Nephron progenitor cell (in vitro differentiated cells): ENCODE data around the gene PHKB.
"Not testable (repeated sequence)": the region's sequence is repeated elsewhere in the genome, so short reads cannot be mapped to it uniquely, and the experiment has no call there.

Source experiments
- DNase-seq: peaks from one replicate; pipeline ENCODE4 v3.0.0; 2021
- H3K27ac Mint-ChIP-seq: 2 replicates; pipeline ENCODE4 v1.8.0; 2021; ENCODE audit warnings: mild to moderate bottlenecking, moderate library complexity, mixed read lengths
- H3K27me3 Mint-ChIP-seq: 2 replicates; pipeline ENCODE4 v1.8.0; 2021; ENCODE audit warnings: mild to moderate bottlenecking, low read depth, mixed read lengths; ENCODE audit not compliant: poor library complexity
- H3K36me3 Mint-ChIP-seq: 2 replicates; pipeline ENCODE4 v1.8.0; 2021; ENCODE audit warnings: low read depth, mixed read lengths
- H3K4me1 Mint-ChIP-seq: 2 replicates; pipeline ENCODE4 v1.8.0; 2021; ENCODE audit warnings: mixed read lengths
- H3K4me3 Mint-ChIP-seq: 2 replicates; pipeline ENCODE4 v1.8.0; 2021; ENCODE audit warnings: mild to moderate bottlenecking, moderate library complexity, mixed read lengths
- H3K9me3 Mint-ChIP-seq: 2 replicates; pipeline ENCODE4 v1.8.0; 2021; ENCODE audit warnings: mild to moderate bottlenecking, moderate library complexity, mixed read lengths
- TF ChIP-seq, protein P1 (sequence below): fragments of 200-600 bp; sonication (generic); IDR thresholded peaks from 2 replicates; pipeline ENCODE4 v1.5.0; 2021; ENCODE audit warnings: antibody characterized with exemption

The PHKB gene

DNA sequence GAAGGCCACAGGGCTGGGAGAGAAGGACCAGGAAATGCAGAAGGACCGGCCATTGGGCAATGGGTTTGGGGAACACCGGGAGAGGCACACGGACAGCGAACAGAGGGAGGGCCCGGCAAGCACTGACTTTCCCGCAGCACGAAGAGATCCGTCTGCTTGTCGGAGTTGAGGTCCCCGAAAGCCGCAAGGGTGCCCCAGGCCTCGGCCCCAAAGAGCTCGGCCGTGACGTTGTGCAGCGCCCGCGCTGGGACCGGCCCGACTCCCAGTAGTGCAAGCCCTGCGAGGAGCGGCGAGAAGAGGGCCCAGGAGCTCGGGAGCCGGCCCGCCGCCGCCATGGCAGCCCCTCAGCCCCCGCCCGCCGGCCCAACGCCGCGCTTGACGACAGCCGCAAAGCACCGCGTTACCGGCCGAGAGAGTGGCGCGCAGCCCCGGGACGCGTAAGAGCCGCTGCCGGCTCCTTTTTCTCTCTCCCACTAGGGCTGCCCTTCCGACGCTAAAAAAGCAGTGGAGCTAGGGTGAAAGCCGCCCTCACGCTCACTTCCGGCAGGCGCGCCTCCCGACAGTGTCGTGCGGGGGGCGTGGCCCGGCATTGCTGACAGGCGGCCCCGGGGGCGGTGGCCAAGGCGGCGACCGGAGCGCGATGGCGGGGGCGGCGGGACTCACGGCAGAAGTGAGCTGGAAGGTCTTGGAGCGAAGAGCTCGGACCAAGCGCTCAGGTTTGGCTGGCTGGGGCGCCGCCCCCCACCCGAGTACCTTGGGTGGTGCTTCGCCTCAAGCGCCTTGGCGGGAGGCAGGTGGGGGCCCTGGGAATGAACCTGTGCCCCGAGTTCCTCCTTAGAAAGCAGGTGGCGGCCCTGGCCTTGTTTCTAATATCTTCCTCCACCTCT lies at the start of gene PHKB, which contains the start of gene ITFG1:
PHKB (plus strand) TSS at position 621 of the 887 bp plus-strand sequence; CDS start at position 641, 20 bp downstream.
ITFG1 (minus strand) TSS at position 353 of the 887 bp plus-strand sequence; CDS start at position 335, 18 bp downstream.
- peak within 1 kb of the TSS; percentile 100 for H3K27ac Mint-ChIP-seq
- H3K36me3 Mint-ChIP-seq, result peaks cover 13% of the 10 kb centered on the region
- H3K4me1 Mint-ChIP-seq, result peaks cover 36% of the 10 kb centered on the region

DNA sequence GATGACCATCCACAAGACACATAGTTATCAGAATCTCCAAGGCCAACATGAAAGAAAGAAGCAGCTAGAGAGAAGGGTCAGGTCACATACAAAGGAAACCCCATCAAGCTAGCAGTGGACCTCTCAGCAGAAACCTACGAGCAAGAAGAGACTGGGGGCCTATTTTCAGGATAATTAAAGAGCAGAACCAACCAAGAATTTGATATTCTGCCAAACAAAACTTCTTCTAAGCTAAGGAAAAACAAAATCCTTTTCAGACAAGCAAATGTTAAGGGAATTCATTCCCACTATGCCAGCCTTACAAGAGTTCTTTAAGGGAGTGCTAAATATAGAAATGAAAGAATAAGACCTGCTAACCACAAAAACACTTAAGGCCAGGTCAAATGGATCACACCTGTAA lies 48.1 kb upstream of the PHKB start:
- Mint-ChIP-seq H3K4me1 (no peaks in the 10 kb centered on the region), H3K9me3 (no peaks in the 10 kb centered on the region), H3K4me3 (no peak overlapping the region), H3K27me3 (no peaks in the 10 kb centered on the region), H3K27ac (no peak overlapping the region), H3K36me3 (peaks cover 22% of the 10 kb centered on the region)
- DNase-seq, result no peak
- TF ChIP-seq, protein P1, sequence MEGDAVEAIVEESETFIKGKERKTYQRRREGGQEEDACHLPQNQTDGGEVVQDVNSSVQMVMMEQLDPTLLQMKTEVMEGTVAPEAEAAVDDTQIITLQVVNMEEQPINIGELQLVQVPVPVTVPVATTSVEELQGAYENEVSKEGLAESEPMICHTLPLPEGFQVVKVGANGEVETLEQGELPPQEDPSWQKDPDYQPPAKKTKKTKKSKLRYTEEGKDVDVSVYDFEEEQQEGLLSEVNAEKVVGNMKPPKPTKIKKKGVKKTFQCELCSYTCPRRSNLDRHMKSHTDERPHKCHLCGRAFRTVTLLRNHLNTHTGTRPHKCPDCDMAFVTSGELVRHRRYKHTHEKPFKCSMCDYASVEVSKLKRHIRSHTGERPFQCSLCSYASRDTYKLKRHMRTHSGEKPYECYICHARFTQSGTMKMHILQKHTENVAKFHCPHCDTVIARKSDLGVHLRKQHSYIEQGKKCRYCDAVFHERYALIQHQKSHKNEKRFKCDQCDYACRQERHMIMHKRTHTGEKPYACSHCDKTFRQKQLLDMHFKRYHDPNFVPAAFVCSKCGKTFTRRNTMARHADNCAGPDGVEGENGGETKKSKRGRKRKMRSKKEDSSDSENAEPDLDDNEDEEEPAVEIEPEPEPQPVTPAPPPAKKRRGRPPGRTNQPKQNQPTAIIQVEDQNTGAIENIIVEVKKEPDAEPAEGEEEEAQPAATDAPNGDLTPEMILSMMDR, result no peak

More for the DNA sequence above, at the start of gene PHKB, which contains the start of gene ITFG1:
- Mint-ChIP-seq H3K9me3 (no peaks in the 10 kb centered on the region), H3K27me3 (no peaks in the 10 kb centered on the region), H3K4me3 (peak within 1 kb of the TSS; percentile 99)
- TF ChIP-seq, protein P1, result no peak
- DNase-seq, result peak; percentile 96

DNA sequence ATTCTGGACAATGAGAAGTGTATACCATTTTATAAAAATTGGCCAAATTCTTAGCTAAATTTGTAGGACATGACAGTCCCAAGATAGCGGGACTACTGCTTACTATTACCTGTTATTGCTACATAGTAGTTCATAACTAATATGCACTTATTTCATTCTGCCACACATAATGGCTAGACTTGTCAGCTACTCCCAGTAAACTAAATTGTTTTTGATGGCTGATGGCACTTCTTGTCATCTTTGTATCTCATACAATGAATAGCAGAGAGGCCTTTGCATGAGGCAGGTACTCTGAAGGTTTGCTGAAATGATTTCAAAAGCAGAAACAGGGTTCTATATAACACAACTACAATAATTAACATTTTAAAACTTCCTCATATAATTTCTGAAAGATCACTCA lies 44.3 kb upstream of the PHKB start:
- no peak for DNase-seq
- Mint-ChIP-seq H3K27ac (no peak overlapping the region), H3K27me3 (no peaks in the 10 kb centered on the region), H3K9me3 (no peaks in the 10 kb centered on the region), H3K4me1 (no peaks in the 10 kb centered on the region), H3K4me3 (no peak overlapping the region), H3K36me3 (peaks cover 38% of the 10 kb centered on the region)
- TF ChIP-seq, protein P1, result no peak

DNA sequence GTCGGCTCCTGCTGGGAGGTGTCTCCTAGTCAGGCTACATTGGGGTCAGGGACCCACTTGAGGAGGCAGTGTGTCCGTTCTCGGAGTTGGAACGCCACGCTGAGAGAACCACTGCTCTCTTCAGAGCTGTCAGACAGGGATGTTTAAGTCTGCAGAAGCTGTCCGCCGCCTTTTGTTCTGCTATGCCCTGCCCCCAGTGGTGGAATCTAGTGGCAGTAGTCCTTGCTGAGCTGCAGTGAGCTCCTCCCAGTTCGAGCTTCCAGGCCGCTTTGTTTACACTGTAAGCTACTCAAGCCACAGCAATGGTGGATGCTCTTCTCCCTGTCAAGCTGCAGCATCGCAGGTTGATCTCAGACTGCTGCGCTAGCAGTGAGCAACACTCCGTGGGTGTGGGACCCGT lies 36.3 kb upstream of the PHKB start:
- Mint-ChIP-seq H3K4me3 (no peak overlapping the region), H3K27ac (no peak overlapping the region), H3K4me1 (no peaks in the 10 kb centered on the region), H3K27me3 (no peaks in the 10 kb centered on the region), H3K36me3 (peaks cover 82% of the 10 kb centered on the region), H3K9me3 (peaks cover 11% of the 10 kb centered on the region)
- DNase-seq, result no peak
- TF ChIP-seq, protein P1, result no peak

DNA sequence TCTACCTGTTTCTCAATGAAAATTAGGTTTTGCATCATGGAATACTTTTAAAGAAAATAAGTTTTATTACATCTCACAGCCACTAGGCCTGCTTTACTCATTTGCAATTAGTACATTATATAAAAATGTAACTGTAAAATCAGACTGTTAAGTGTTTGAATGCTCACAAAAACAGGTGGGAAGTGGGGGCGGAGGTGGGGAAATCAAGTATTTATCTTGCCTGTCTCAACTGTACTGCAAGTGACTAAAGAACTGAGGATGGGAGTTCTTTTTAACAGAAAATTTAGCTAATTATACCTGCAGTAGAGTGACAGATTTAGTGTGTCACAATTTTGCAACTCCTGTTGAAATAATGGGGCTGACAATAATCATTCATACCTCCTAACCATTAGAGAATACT lies 34.3 kb upstream of the PHKB start:
- Mint-ChIP-seq H3K27me3 (no peaks in the 10 kb centered on the region), H3K27ac (no peak overlapping the region), H3K36me3 (peaks cover 81% of the 10 kb centered on the region), H3K9me3 (peaks cover 19% of the 10 kb centered on the region), H3K4me3 (no peak overlapping the region), H3K4me1 (no peaks in the 10 kb centered on the region)
- TF ChIP-seq, protein P1, result no peak
- no peak for DNase-seq

DNA sequence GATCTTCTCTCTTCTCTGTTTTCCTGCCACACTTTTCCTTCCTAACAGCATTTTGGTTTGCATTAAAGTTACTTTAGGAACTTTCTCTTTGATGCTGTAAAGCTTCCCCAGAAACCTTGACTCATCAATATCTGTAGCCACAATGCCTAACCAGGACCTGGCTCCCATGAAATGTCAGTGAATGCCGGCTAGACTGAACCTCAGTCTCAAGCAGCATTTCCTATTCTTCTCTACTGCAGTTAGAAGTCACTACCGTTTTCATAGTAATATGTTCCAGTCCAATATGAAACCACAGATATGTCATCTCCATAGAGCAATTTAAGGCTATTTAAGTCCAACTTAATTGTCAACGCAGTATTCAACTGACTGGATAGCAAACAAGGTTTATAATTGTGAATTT lies 29.2 kb upstream of the PHKB start:
- Mint-ChIP-seq H3K4me3 (no peak overlapping the region), H3K27ac (no peak overlapping the region), H3K4me1 (no peaks in the 10 kb centered on the region), H3K9me3 (peaks cover 12% of the 10 kb centered on the region), H3K27me3 (no peaks in the 10 kb centered on the region), H3K36me3 (peaks cover 55% of the 10 kb centered on the region)
- TF ChIP-seq, protein P1, result no peak
- no peak for DNase-seq

DNA sequence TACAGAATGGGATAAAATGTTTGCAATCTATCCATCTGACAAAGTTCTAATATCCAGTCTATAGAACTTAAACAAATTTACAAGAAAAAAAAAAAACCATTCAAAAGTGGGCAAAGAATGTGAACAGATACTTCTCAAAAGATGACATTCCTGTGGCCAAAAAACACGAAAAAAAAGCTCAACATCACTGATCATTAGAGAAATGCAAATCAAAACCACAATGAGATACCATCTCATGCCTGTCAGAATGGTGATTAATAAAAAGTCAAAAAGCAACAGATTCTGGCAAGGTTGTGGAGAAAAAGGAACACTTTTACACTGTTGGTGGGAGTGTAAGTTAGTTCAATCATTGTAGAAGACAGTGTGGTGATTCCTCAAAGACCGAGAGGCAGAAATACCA lies 26.9 kb upstream of the PHKB start:
- H3K27ac Mint-ChIP-seq, H3K4me1 Mint-ChIP-seq, H3K4me3 Mint-ChIP-seq, DNase-seq, H3K27me3 Mint-ChIP-seq: not testable (repeated sequence)
- Mint-ChIP-seq H3K36me3 (peaks cover 60% of the 10 kb centered on the region), H3K9me3 (peaks cover 28% of the 10 kb centered on the region)

DNA sequence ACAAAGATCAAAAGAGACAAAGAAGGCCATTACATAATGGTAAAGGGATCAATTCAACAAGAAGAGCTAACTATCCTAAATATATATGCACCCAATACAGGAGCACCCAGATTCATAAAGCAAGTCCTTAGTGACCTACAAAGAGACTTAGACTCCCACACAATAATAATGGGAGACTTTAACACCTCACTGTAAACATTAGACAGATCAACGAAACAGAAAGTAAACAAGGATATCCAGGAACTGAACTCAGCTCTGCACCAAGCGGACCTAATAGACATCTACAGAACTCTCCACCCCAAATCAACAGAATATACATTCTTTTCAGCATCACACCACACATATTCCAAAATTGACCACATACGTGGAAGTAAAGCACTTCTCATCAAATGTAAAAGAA lies 21.1 kb upstream of the PHKB start:
- H3K4me3 Mint-ChIP-seq, H3K27me3 Mint-ChIP-seq: not testable (repeated sequence)

More for the DNA sequence above, 21.1 kb upstream of the PHKB start:
- H3K4me1 Mint-ChIP-seq, H3K27ac Mint-ChIP-seq, DNase-seq: not testable (repeated sequence)
- Mint-ChIP-seq H3K36me3 (peaks cover 79% of the 10 kb centered on the region), H3K9me3 (peaks cover 55% of the 10 kb centered on the region)
